ENCODE measurements around the gene SP110. TPM values are rescaled to one million over a fixed set of nuclear protein-coding genes. Genes with fewer than 3 reads are reported as not detected.
"Not testable (repeated sequence)": the region's sequence is repeated elsewhere in the genome, so short reads cannot be mapped to it uniquely, and the experiment has no call there.

Gene SP110
- total RNA-seq, 4 donors from 2014 or later = 7.2 to 21.7 (median 13.1) TPM

GRCh38 chr2:230224458-230224857 lies 4.7 kb upstream of the SP110 start:
- Histone ChIP-seq H3K4me1 (peaks cover 0 to 20% (median 5%) of the 10 kb centered on the region in 3 donors), H3K4me3 (no peak overlapping the region), H3K36me3 (no peaks in the 10 kb centered on the region), H3K27ac (peak overlapping the region in 1 of 4 donors; percentile 72), H3K9me3 (no peaks in the 10 kb centered on the region), H3K27me3 (no peaks in the 10 kb centered on the region)
- intact Hi-C loops (cut with DNase I) = loop anchor here (10.0 kb wide), 1 partner anchor 190 kb away; the partner anchor contains the start of gene SP100
- no peak for DNase-seq
- no peak for TF ChIP-seq POLR2A (IDR thresholded peaks at IDR 0.05)
- TF ChIP-seq CTCF (IDR thresholded peaks at IDR 0.05) = no peak

GRCh38 chr2:230222829-230223228 lies 3.0 kb upstream of the SP110 start:
- not testable (repeated sequence) for H3K4me3 ChIP-seq, H3K27me3 ChIP-seq, H3K36me3 ChIP-seq, H3K9me3 ChIP-seq, DNase-seq
- H3K27ac ChIP-seq = peak overlapping the region in 1 of 4 donors; percentile 7
- H3K4me1 ChIP-seq = peaks cover 9 to 37% (median 11%) of the 10 kb centered on the region in 3 donors
- WGBS, 2 donors = 33 to 60% methylated on average over 4 of the region's 4 CpGs
- intact Hi-C loops (cut with DNase I) = loop anchor here (10.0 kb wide), 1 partner anchor 192 kb away; the partner anchor contains the start of gene SP100

GRCh38 chr2:230221493-230221892 lies 1.7 kb upstream of the SP110 start:
- no peak for TF ChIP-seq POLR2A (IDR thresholded peaks at IDR 0.05)
- H3K9me3 ChIP-seq = no peaks in the 10 kb centered on the region
- H3K4me1 ChIP-seq = peaks cover 9 to 44% (median 11%) of the 10 kb centered on the region in 3 donors
- peaks cover 0 to 9% (median 0%) of the 10 kb centered on the region in 3 donors for H3K36me3 ChIP-seq
- 82 to 97% methylated on average over 4 of the region's 4 CpGs for WGBS, 2 donors
- no peak for DNase-seq
- no peaks in the 10 kb centered on the region for H3K27me3 ChIP-seq
- no peak overlapping the region for H3K27ac ChIP-seq
- intact Hi-C loops (cut with DNase I) = loop anchor here (10.0 kb wide), 1 partner anchor 193 kb away; the partner anchor contains the start of gene SP100
- no peak overlapping the region for H3K4me3 ChIP-seq

- H3K4me3 ChIP-seq = peak overlapping the region; percentile 57 to 80 (median 70)
- peaks cover 9 to 44% (median 11%) of the 10 kb centered on the region in 3 donors for H3K4me1 ChIP-seq
- no peaks in the 10 kb centered on the region for H3K9me3 ChIP-seq
- DNase-seq = no peak
- intact Hi-C loops (cut with DNase I) = loop anchor here (10.0 kb wide), 1 partner anchor 194 kb away; the partner anchor contains the start of gene SP100
- 100% methylated on average over 1 of the region's 1 CpG for WGBS, 2 donors
- peaks cover 0 to 19% (median 0%) of the 10 kb centered on the region in 3 donors for H3K36me3 ChIP-seq
- TF ChIP-seq POLR2A (IDR thresholded peaks at IDR 0.05) (no peak), CTCF (IDR thresholded peaks at IDR 0.05) (no peak)
- H3K27me3 ChIP-seq = no peaks in the 10 kb centered on the region
- peak overlapping the region; percentile 80 to 91 (median 86) for H3K27ac ChIP-seq
These were observed 674 bp upstream of the SP110 start for GRCh38 chr2:230220347-230220969.

- no peak for TF ChIP-seq POLR2A (IDR thresholded peaks at IDR 0.05)
- no peak for TF ChIP-seq CTCF (IDR thresholded peaks at IDR 0.05)
- intact Hi-C loops (cut with DNase I) = no loop called here
- Histone ChIP-seq H3K9me3 (no peaks in the 10 kb centered on the region), H3K4me3 (peak overlapping the region in 2 of 4 donors; percentile 66 to 80), H3K4me1 (peaks cover 9 to 44% (median 11%) of the 10 kb centered on the region in 3 donors), H3K27ac (peak overlapping the region in 1 of 4 donors; percentile 11), H3K27me3 (no peaks in the 10 kb centered on the region), H3K36me3 (peaks cover 0 to 40% (median 5%) of the 10 kb centered on the region in 3 donors)
- 20 to 29% methylated on average over 2 of the region's 2 CpGs for WGBS, 2 donors
- DNase-seq = no peak
These were observed 1.4 kb downstream of the SP110 start for GRCh38 chr2:230218421-230218820.

- H3K4me3 ChIP-seq = no peak overlapping the region
- peaks cover 9 to 38% (median 11%) of the 10 kb centered on the region in 3 donors for H3K4me1 ChIP-seq
- no peak overlapping the region for H3K27ac ChIP-seq
- TF ChIP-seq POLR2A (IDR thresholded peaks at IDR 0.05) = no peak
- TF ChIP-seq CTCF (IDR thresholded peaks at IDR 0.05) = no peak
- 78 to 90% methylated on average over 3 of the region's 3 CpGs for WGBS, 2 donors
- peaks cover 3 to 50% (median 10%) of the 10 kb centered on the region in 3 donors for H3K36me3 ChIP-seq
- no peaks in the 10 kb centered on the region for H3K9me3 ChIP-seq
- H3K27me3 ChIP-seq = no peaks in the 10 kb centered on the region
- intact Hi-C loops (cut with DNase I) = no loop called here
- DNase-seq = no peak
These were observed 2.4 kb downstream of the SP110 start for GRCh38 chr2:230217424-230217823.
